Stimulated activated CD4-positive, alpha-beta T cell treated with anti-CD3 and anti-CD28 coated beads, Interleukin-1b, Interleukin-23, amount 100 ng/mL, for 24 hours (primary cell): ENCODE data around the gene FOLR3.
"Not testable (repeated sequence)": the region's sequence is repeated elsewhere in the genome, so short reads cannot be mapped to it uniquely, and the experiment has no call there.

Experiments
- DNase-seq, 4 experiments: peaks; one replicate each; pipeline ENCODE4 v3.0.0-alpha.2; 2020; ENCODE audit warnings: low read depth in 4 of 4, low spot score in 1 of 4

FOLR3 gene

DNA sequence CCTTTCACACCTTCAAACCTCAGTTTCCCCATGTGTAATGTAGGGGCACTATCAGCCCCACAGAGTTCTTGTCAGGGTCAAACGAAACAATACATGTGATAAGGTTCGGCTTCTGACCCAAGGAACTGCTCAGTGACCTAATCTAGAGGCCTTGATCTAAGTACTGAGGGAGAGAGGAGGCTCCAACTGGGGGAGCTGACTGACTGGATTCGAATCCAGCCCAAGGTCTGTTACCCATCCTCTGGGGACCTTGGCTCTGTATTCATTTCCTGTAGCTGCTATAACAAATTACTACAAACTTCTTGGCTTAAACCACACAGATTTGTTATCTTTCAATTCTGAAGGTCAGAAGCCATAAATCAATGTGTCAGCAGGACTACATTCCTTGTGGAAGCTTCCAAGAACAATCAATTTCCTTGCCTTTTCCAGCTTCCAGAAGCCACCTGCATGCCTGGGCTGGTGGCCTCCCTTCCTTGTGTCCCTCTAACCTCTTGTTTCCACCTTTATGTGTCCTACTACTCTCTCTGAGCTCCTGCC, 12.3 kb upstream of the FOLR3 start:
- no peak for DNase-seq

- no peak for DNase-seq
These were observed 11.5 kb upstream of the FOLR3 start for GRCh38 chr11:72124046-72124445.

GRCh38 chr11:72125956-72126355, 9.6 kb upstream of the FOLR3 start:
- DNase-seq, result no peak

GRCh38 chr11:72127923-72128322, 7.6 kb upstream of the FOLR3 start:
- DNase-seq, result no peak

- DNase-seq, result no peak
These were observed 6.1 kb upstream of the FOLR3 start for GRCh38 chr11:72129381-72129780.

- DNase-seq, result no peak
These were observed 2.9 kb upstream of the FOLR3 start for GRCh38 chr11:72132646-72133045.

DNA sequence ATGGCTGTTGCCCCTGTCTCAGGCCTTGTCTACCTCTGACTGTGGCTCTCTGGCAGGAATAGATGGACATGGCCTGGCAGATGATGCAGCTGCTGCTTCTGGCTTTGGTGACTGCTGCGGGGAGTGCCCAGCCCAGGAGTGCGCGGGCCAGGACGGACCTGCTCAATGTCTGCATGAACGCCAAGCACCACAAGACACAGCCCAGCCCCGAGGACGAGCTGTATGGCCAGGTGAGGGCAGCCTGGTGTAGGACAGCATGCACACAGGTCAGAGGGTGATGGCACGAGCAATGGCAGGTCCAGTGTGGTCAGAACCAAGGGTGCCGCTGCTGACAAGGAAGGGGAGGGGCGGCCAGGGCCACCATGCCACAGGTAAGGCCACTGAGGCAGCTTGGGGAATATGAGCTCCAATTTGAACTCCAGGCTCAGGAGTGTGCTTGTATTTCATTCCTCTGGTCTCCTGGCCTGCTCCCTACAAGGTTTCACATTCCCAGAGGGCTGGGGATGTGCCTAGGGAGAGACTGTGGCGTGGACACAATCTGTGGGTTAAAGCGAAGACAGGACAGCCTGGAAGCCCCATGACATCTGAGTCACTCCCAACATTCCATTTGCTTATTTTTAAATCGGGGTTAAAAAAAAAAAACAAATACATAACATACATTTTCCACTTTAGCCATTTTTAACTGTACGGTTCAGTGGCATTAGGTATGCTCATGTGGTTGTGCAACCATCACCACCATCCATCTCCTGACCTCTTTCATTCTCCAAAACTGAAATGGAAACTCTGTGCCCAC, 562 bp downstream of the FOLR3 start:
- DNase-seq, result no peak

DNA sequence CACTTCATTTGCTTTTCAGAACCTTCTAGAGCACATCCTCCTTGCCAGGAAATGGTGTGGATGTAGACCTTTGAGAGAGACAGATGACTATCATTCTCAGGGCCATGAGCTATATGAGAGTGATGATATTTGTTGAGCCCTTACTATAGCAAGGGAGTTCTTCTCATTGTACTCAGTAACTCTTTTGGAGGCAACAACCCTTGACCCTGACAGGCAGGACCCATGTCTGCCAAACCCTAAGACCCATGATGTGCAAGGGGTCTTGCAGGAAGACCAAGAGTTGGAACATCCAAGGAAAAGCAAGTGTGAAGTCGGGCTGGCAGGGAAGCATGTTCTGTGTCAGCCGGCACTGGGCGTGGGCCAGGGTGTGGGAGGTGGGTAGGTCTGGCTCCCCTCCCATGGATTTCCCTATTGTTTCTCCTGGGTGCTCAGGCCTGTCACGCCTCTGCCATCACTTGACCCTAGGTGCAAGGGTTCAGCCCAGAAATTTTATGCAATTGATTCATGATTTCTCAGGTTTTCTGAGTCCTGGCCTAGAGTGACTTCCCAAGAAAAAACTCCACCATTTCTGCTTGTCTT, 1.2 kb downstream of the FOLR3 start:
- DNase-seq, result no peak

GRCh38 chr11:72138821-72139390, 3.4 kb downstream of the FOLR3 start:
- no peak for DNase-seq

DNA sequence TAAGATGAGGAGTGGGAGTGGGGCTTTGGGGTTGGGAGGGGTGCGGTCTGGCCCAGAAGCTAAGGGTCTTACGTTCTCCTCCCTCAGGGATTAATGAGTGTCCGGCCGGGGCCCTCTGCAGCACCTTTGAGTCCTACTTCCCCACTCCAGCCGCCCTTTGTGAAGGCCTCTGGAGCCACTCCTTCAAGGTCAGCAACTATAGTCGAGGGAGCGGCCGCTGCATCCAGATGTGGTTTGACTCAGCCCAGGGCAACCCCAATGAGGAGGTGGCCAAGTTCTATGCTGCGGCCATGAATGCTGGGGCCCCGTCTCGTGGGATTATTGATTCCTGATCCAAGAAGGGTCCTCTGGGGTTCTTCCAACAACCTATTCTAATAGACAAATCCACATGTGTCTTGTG, 4.0 kb downstream of the FOLR3 start:
- DNase-seq, result no peak

- DNase-seq, result no peak
These were observed 5.1 kb downstream of the FOLR3 start for GRCh38 chr11:72140661-72141060.

GRCh38 chr11:72141066-72141465, 5.5 kb downstream of the FOLR3 start:
- DNase-seq, result no peak

DNA sequence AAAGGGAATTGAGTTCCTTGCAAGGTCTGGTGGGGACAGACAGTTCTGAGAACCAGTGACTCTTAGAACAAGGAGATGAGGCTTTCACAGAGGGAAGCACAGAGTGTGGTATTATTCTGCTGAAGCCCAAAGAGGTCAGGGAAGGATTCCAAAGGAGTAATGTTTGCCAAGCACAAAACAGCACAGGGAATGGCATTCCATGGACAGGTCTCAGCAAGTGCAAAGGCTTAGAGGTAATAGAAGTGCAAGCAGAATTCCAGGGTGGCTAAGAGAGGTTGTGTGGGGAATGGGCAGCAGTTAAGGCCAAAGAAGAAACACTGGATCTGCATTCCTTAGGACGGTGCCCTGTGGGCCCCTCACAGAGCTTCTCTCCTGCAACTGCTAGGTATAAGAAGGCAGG, 6.6 kb downstream of the FOLR3 start:
- not testable (repeated sequence) for DNase-seq

DNA sequence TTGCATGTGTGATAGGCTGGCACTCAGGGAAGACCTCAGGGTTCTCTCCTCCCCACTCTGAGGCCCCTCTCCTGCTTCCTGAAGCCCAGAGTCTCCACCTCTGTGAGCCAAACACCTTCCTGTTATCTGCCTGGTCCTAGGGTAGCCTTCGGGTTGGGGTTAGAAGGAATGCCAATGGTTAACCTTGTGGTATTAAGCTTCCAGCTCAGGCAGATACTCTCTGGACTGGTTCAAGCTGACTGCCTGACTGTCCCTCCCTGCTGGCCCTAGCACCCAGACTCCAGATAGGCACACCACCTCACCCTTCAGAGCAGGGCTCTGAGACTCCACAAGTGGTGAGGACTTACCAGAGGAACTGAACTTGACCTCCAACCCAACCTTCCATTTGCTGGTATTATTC, 7.0 kb downstream of the FOLR3 start:
- DNase-seq, result not testable (repeated sequence)

- no peak for DNase-seq
These were observed 9.5 kb downstream of the FOLR3 start for GRCh38 chr11:72144807-72145565.

GRCh38 chr11:72146625-72147024, 11.1 kb downstream of the FOLR3 start:
- DNase-seq, result no peak

GRCh38 chr11:72150882-72151281, 15.4 kb downstream of the FOLR3 start:
- DNase-seq, result no peak

DNA sequence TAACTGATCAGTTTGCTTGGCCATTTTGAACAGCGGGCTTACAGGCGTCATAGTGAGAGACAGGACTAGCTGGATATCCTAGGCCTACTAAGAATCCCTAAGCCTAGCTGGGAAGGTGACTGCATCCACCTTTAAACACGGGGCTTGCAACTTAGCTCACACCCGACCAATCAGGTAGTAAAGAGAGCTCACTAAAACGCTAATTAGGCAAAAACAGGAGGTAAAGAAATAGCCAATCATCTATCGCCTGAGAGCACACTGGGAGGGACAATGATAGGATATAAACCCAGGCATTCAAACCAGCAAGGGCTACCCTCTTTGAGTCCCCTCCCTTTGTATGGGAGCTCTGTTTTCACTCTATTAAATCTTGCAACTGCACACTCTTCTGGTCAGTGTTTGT, 18.3 kb downstream of the FOLR3 start:
- DNase-seq, result not testable (repeated sequence)

DNA sequence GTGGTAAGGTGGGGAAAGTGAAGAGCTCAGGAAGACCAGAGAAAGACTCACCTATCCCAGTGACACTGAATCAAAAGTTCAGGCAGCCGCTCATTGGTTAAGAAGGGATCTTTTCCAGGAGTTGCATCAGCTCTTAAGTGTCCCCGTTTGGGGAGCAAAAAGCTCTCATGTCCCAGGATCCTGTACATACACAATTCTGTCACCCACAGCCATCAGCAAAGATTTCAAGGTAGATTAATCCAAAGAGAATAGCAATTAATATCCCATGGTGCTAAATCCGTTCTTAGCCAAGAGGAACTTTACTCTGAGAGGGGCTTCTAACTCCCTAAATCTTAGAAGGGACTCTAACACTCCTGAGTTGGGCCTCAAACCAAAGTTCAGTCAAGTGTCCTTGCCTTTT, 19.3 kb downstream of the FOLR3 start:
- DNase-seq, result no peak

- DNase-seq, result no peak
These were observed 20.2 kb downstream of the FOLR3 start for GRCh38 chr11:72155751-72156150.

GRCh38 chr11:72157131-72157530, 21.6 kb downstream of the FOLR3 start:
- no peak for DNase-seq

- no peak for DNase-seq
These were observed 24.8 kb downstream of the FOLR3 start for GRCh38 chr11:72160319-72160718.
